Keratinocyte (primary cell): ENCODE data around the gene AKAP8L. TPM values are rescaled to one million over a fixed set of nuclear protein-coding genes. Genes with fewer than 3 reads are reported as not detected.

Experiments used
- DNase-seq: peaks from one replicate; pipeline ENCODE4 v3.0.0-alpha.2; 2011; ENCODE audit warnings: low read depth, missing footprints, low spot score
- FAIRE-seq: peaks from 2 replicates; lab custom pipeline; 2011; peaks lifted over from hg19 to GRCh38; lab: Jason Lieb, UNC
- H2AFZ ChIP-seq: 2 replicates; pipeline ENCODE4 v1.6.0; 2012; ENCODE audit warnings: low read length, control low read depth, inconsistent platforms; ENCODE audit not compliant: control insufficient read depth
- H3K27ac ChIP-seq: 2 replicates; pipeline ENCODE4 v1.5.1; 2011; ENCODE audit warnings: low read length; ENCODE audit not compliant: control insufficient read depth, insufficient read depth
- H3K27me3 ChIP-seq: 3 replicates; pipeline ENCODE4 v1.6.0; 2011; ENCODE audit warnings: low read length; ENCODE audit not compliant: control insufficient read depth, insufficient read depth; ENCODE audit errors: extremely low read depth
- H3K36me3 ChIP-seq, 2 experiments: 2 replicates in 1 of 2; 3 replicates in 1 of 2; pipeline ENCODE4 v1.5.1; 2011; ENCODE audit warnings: low read length in 2 of 2, mild to moderate bottlenecking in 1 of 2; ENCODE audit not compliant: control insufficient read depth in 2 of 2, insufficient read depth in 2 of 2; ENCODE audit errors: extremely low read depth in 1 of 2
- H3K4me1 ChIP-seq: 3 replicates; pipeline ENCODE4 v1.5.1; 2011; ENCODE audit warnings: low read length; ENCODE audit not compliant: control insufficient read depth, insufficient read depth; ENCODE audit errors: extremely low read depth
- H3K4me2 ChIP-seq: 3 replicates; pipeline ENCODE4 v1.6.0; 2011; ENCODE audit warnings: low read depth, low read length; ENCODE audit not compliant: control insufficient read depth, insufficient read depth; ENCODE audit errors: extremely low read depth
- H3K4me3 ChIP-seq, 3 experiments: fragments of 200-600 bp in 1 of 3; sonication (generic) in 1 of 3; 2 replicates in 2 of 3; 3 replicates in 1 of 3; pipeline ENCODE4 v1.5.1; 2011 to 2016; ENCODE audit warnings: low read length in 3 of 3, mild to moderate bottlenecking in 3 of 3, control low read depth in 2 of 3, inconsistent platforms in 1 of 3, low read depth in 1 of 3, mixed read lengths in 1 of 3, mixed run types in 1 of 3, moderate library complexity in 1 of 3; ENCODE audit not compliant: control insufficient read depth in 2 of 3, insufficient read depth in 2 of 3; ENCODE audit errors: extremely low read depth in 1 of 3
- H3K79me2 ChIP-seq: 2 replicates; pipeline ENCODE4 v1.6.0; 2012; ENCODE audit warnings: low read length; ENCODE audit not compliant: control insufficient read depth, insufficient read depth
- H3K9ac ChIP-seq: 3 replicates; pipeline ENCODE4 v1.6.0; 2011; ENCODE audit warnings: low read length; ENCODE audit not compliant: control insufficient read depth, insufficient read depth; ENCODE audit errors: extremely low read depth
- H3K9me1 ChIP-seq: 3 replicates; pipeline ENCODE4 v1.6.0; 2011; ENCODE audit warnings: low read length; ENCODE audit not compliant: control insufficient read depth, insufficient read depth; ENCODE audit errors: extremely low read depth
- H3K9me3 ChIP-seq: 2 replicates; pipeline ENCODE4 v1.5.1; 2012; ENCODE audit warnings: low read depth, low read length; ENCODE audit not compliant: control insufficient read depth
- H4K20me1 ChIP-seq: 3 replicates; pipeline ENCODE4 v1.6.0; 2011; ENCODE audit warnings: low read length; ENCODE audit not compliant: control insufficient read depth, insufficient read depth; ENCODE audit errors: extremely low read depth
- EZH2 ChIP-seq: IDR thresholded peaks from one replicate; pipeline ENCODE4 v1.6.1; 2012; ENCODE audit warnings: inconsistent platforms, mild to moderate bottlenecking, low read length, moderate library complexity
- dilution Hi-C: fragments of 300-500 bp; cut with MboI; formaldehyde crosslinking; loops from one replicate; pipeline ENCODE4 v1.7.0; 2020; ENCODE audit warnings: low sequenced_read_pairs; ENCODE audit not compliant: extremely low pct_ligation_motif_present
- polyA plus RNA-seq, 5 experiments: library from polyadenylated mRNA; depleted of rRNA in 3 of 5; stranded (reverse) in 3 of 5; stranded (forward) in 1 of 5; unstranded in 1 of 5; fragments of >200 nt; gene quantifications; 1 replicate in 1 of 5; 2 replicates in 3 of 5; 3 replicates in 1 of 5; pipeline versions ENCODE4 v1.2.1 to v1.2.3, GENCODE V29; 2011 to 2012; ENCODE audit warnings: missing spikeins in 2 of 5, low read depth in 1 of 5, low replicate concordance in 1 of 5
- TF ChIP-seq, protein P1 (sequence below), 3 experiments: IDR thresholded peaks in 1 of 3; conservative IDR thresholded peaks in 1 of 3; optimal IDR thresholded peaks in 1 of 3; 2 replicates in 2 of 3; 3 replicates in 1 of 3; pipeline versions ENCODE3 to v1.5.1; 2011; ENCODE audit warnings: low read length in 3 of 3, mild to moderate bottlenecking in 3 of 3, moderate library complexity in 2 of 3, control low read depth in 1 of 3, inconsistent platforms in 1 of 3; ENCODE audit not compliant: insufficient read depth in 2 of 3; ENCODE audit errors: extremely low read depth in 1 of 3

The AKAP8L gene
- polyA plus RNA-seq, 1 donor (not counting 4 experiments of a cell fraction or from before 2014, with no cell fraction given): 48.2 TPM

DNA sequence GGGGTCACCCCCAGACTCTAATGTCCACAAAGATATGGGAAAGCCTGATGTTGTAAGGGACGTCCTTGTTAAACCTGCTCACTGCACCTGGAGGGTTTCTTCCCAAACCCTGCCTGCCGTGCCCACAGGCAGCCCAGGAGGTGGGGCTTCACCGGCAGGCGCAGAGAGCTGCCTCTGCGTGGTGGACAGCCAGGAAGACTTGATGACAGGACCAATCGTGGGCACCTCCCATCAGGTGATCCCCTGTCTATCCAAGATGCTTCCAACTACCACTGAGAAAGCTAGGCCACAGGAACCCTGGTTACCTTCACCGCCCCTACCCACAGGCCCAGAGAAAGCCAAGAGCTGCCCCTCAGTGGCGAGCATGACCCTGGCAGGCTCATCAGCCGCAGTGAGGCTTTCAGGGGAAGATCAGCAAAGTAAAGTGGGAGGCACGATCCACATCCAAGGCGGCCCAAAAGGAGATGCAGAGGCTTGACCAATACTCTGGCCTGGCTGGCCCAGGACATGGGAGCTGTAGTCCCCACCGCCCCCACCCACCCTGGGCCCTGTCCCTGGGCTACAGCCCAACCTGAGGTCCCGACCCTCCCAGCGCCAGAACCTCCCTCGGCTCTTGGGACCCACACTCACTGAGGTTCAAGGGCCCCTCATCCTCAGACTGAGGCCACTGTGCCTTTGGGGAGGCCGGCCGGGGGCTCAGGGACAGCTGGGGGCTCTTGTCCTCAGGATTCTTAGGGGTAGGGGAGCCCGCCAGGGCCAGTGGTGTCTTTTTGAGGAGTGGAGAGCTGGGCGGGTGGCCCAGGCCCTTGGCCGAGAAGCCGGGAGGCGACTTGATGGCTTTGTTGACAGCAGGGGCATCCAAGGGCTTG lies 10.4 kb upstream of the AKAP8L start:
- H3K36me3 ChIP-seq: peaks cover 21 to 36% of the 10 kb centered on the region in 2 experiments
- H3K9ac ChIP-seq: no peak overlapping the region
- peaks cover 48% of the 10 kb centered on the region for H3K79me2 ChIP-seq
- no peak overlapping the region for H3K4me2 ChIP-seq
- no peaks in the 10 kb centered on the region for H3K27me3 ChIP-seq
- no peak overlapping the region for H2AFZ ChIP-seq
- no peaks in the 10 kb centered on the region for H3K9me3 ChIP-seq
- no peaks in the 10 kb centered on the region for H4K20me1 ChIP-seq
- H3K4me1 ChIP-seq: peaks cover 8% of the 10 kb centered on the region
- FAIRE-seq (no peak), DNase-seq (no peak)
- H3K4me3 ChIP-seq: no peak overlapping the region
- dilution Hi-C loops: no loop called here
- no peaks in the 10 kb centered on the region for H3K9me1 ChIP-seq
- TF ChIP-seq, protein P1, sequence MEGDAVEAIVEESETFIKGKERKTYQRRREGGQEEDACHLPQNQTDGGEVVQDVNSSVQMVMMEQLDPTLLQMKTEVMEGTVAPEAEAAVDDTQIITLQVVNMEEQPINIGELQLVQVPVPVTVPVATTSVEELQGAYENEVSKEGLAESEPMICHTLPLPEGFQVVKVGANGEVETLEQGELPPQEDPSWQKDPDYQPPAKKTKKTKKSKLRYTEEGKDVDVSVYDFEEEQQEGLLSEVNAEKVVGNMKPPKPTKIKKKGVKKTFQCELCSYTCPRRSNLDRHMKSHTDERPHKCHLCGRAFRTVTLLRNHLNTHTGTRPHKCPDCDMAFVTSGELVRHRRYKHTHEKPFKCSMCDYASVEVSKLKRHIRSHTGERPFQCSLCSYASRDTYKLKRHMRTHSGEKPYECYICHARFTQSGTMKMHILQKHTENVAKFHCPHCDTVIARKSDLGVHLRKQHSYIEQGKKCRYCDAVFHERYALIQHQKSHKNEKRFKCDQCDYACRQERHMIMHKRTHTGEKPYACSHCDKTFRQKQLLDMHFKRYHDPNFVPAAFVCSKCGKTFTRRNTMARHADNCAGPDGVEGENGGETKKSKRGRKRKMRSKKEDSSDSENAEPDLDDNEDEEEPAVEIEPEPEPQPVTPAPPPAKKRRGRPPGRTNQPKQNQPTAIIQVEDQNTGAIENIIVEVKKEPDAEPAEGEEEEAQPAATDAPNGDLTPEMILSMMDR (optimal IDR thresholded peaks at IDR 0.05 in 1 of 3, IDR thresholded peaks at IDR 0.05 in 1 of 3, conservative IDR thresholded peaks at IDR 0.05 in 1 of 3; ENCODE audit: extremely low read depth in 1 of 3, insufficient read depth in 2 of 3, low read length in 3 of 3): no peak
- TF ChIP-seq EZH2: no peak
- H3K27ac ChIP-seq: no peak overlapping the region

DNA sequence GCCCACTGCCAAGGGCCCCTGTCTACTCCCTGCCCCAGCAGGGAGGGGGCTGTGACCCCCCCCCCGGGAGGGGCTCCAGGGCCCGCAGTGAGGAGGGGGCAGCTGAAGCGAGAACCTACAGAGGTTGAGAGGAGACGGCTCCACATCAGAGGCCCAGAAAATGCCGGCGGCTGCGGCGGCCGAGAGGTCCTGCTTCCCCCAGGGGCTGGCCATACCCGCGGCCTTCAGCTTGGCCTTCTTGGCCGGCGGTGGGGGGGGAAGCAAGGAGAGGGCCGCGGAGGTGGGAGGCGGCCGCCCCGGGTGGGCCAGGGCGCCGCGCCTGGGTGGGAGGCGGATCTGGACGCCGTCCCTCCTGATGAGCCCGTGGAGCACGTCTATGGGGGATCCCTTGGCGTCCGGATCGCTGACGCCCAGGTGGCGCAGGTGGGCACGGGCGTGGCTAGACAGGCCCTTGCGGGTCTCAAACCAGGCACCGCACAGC lies 9.2 kb upstream of the AKAP8L start:
- H3K9me3 ChIP-seq: peaks cover 5% of the 10 kb centered on the region
- peaks cover 8% of the 10 kb centered on the region for H3K4me1 ChIP-seq
- peaks cover 48% of the 10 kb centered on the region for H3K79me2 ChIP-seq
- H3K4me3 ChIP-seq: no peak overlapping the region
- dilution Hi-C loops: no loop called here
- no peak overlapping the region for H2AFZ ChIP-seq
- H3K36me3 ChIP-seq: peaks cover 29 to 45% of the 10 kb centered on the region in 2 experiments
- H3K9me1 ChIP-seq: no peaks in the 10 kb centered on the region
- FAIRE-seq: no peak
- TF ChIP-seq, protein P1 (optimal IDR thresholded peaks at IDR 0.05 in 1 of 3, IDR thresholded peaks at IDR 0.05 in 1 of 3, conservative IDR thresholded peaks at IDR 0.05 in 1 of 3; ENCODE audit: extremely low read depth in 1 of 3, insufficient read depth in 2 of 3, low read length in 3 of 3): no peak
- TF ChIP-seq EZH2: no peak
- DNase-seq: no peak
- H3K27me3 ChIP-seq: no peaks in the 10 kb centered on the region
- no peak overlapping the region for H3K4me2 ChIP-seq
- H4K20me1 ChIP-seq: no peaks in the 10 kb centered on the region
- H3K27ac ChIP-seq: no peak overlapping the region
- no peak overlapping the region for H3K9ac ChIP-seq
